Measurements from ENCODE around the gene OTUB1.
"Not testable (repeated sequence)": the region's sequence is repeated elsewhere in the genome, so short reads cannot be mapped to it uniquely, and the experiment has no call there.

OTUB1 gene

GRCh38 chr11:64043545-64043944 is 57.3 kb downstream of the OTUB1 start:
- no peak for DNase-seq (ENCODE audit: low read depth in 2 of 2)

DNA sequence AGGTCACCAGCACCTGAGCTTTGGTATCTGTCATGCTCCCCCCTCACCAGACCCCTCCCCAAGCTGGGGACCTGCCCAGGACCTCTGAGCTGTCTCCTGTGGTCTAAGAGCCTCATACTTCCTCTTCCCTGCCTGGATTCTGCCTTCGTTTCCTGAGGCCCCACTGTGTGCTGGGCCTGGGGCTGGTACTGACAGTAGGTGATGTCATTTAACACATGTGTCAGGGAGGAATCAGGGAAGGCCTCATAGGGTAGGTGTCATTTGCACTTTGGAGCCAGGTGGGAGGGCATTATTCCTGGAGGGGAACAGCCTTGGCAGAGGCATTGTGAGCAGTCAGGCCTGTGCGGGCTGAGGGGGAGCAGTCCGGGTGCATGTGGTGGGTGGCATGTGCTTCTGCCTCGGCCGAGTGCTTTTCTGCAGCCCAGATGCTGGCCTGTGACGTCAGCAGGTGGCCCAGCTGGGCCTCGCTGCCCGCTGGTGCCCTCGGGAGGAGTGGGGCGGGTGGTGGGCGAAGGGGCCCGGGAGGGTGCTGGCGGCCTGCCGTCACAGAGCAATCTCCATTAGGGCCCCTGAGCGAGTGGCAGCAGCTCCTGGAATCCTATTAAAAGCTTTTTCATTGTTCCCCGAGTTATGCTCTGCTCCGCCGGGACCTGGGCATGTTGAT is 58.6 kb downstream of the OTUB1 start:
- no peak for DNase-seq (ENCODE audit: low read depth in 2 of 2)

DNA sequence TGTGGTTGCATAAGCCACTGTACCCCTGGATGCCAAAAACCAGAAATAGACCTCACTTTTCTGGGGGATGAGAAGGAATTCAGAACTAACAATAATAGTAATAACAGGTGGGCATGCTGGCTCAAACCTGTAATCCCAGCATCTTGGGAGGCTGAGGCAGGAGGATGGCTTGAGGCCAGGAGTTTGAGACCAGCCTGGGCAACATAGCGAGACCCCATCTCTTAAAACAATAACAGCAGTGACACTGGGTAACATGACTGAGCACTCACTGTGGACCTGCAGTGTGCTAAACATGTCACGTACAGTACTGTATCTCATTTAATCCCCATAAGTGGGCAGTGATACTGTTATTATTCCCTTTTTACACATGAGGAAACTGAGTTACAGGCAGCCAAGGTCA is 59.5 kb downstream of the OTUB1 start:
- no peak for DNase-seq (ENCODE audit: low read depth in 2 of 2)

DNA sequence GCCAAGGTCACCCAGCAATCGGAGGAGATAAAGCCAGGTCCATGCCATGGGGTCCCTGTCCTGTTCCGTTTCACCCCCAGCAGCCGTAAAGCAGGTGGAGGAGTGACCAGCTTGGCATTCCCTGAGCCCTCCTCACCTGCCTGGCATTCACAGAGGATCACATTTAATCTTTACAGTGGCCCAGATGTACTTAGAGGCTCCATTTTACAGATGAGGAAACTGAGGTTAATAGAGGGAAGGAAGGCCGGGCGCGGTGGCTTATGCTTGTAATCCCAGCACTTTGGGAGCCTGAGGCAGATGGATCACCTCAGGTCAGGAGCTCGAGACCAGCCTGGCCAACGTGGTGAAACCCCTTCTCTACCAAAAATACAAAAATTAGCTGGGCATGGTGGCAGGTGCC is 61.1 kb downstream of the OTUB1 start:
- DNase-seq (ENCODE audit: low read depth in 2 of 2): not testable (repeated sequence)
